HG02938 (cell line): ENCODE measurements around the gene KRT75.

ENCODE experiments used
- ATAC-seq: cut with Tn5 transposase; IDR thresholded peaks from one replicate; pipeline ENCODE4 v1.9.1; 2021; ENCODE audit warnings: mild to moderate bottlenecking, moderate library complexity; ENCODE audit not compliant: unreplicated experiment

KRT75 gene

GRCh38 chr12:52440821-52441319 is 6.7 kb upstream of the KRT75 start:
- ATAC-seq = no peak

GRCh38 chr12:52439845-52440244 is 5.7 kb upstream of the KRT75 start:
- no peak for ATAC-seq

GRCh38 chr12:52439420-52439819 is 5.2 kb upstream of the KRT75 start:
- no peak for ATAC-seq

GRCh38 chr12:52438305-52439301 is 4.4 kb upstream of the KRT75 start:
- no peak for ATAC-seq

- ATAC-seq = no peak
Measured at GRCh38 chr12:52437508-52437907, 3.3 kb upstream of the KRT75 start.

- no peak for ATAC-seq
Measured at GRCh38 chr12:52436828-52437474, 2.8 kb upstream of the KRT75 start.

GRCh38 chr12:52436000-52436827 is 2.0 kb upstream of the KRT75 start:
- ATAC-seq = no peak

- ATAC-seq = no peak
Measured at GRCh38 chr12:52435659-52435999, 1.5 kb upstream of the KRT75 start.

- no peak for ATAC-seq
Measured at GRCh38 chr12:52434760-52435530, 774 bp upstream of the KRT75 start.

GRCh38 chr12:52433501-52434080 is 580 bp downstream of the KRT75 start:
- ATAC-seq = no peak

GRCh38 chr12:52432559-52433207 is 1.5 kb downstream of the KRT75 start:
- ATAC-seq = no peak

- no peak for ATAC-seq
Measured at GRCh38 chr12:52428121-52428520, 6.0 kb downstream of the KRT75 start.

- ATAC-seq = no peak
Measured at GRCh38 chr12:52427083-52427482, 7.1 kb downstream of the KRT75 start.

- ATAC-seq = no peak
Measured at GRCh38 chr12:52426034-52426433, 8.1 kb downstream of the KRT75 start.

- ATAC-seq = no peak
Measured at GRCh38 chr12:52425466-52425865, 8.7 kb downstream of the KRT75 start.

GRCh38 chr12:52423661-52424500 is 10.3 kb downstream of the KRT75 start:
- no peak for ATAC-seq

GRCh38 chr12:52423035-52423434 is 11.1 kb downstream of the KRT75 start:
- no peak for ATAC-seq

- no peak for ATAC-seq
Measured at GRCh38 chr12:52419656-52420055, 14.5 kb downstream of the KRT75 start.
